HG02938 (cell line): Measurements from ENCODE around the gene CHN1.

Source experiments
- ATAC-seq: cut with Tn5 transposase; IDR thresholded peaks from one replicate; pipeline ENCODE4 v1.9.1; 2021; ENCODE audit warnings: mild to moderate bottlenecking, moderate library complexity; ENCODE audit not compliant: unreplicated experiment

CHN1 gene

DNA sequence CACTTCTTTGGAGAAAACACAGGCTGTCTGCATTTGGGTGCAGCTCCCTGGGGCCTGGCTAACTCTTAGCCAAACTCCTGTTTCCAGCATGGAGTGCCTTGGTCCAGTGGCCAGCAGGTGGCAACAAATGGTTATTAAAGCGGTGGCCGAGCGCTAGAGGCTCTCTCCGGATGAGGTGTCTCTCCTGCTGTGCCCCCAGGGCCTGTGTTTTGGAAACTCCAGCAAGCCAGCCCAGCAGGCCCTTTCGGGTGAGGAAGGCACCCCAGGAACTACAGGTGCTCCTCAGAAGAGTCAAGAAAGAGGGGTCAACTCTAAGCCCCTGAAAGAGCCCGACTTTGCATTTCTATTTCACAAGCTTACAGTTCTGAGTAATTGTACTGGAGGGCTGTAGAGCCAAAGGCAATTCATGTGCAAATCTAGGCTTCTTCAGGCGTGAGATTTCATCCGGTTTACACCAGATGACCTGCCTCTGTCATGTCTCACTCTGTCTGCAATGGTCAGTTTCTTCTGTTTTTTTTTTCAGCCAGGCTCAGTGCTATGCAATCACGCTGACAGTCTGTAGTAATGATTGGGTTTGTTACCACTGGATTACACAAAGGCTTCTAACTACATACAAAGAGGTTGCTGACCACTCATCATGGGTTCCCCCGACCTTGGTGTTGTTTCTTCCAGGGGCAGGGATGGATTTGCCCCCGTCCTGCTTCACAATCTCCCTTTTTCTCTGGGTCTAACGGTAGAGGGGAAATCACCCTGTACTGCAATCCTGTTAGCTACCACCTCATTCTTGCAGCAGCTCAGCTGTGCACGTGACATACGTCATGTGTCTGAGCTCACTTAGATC, 233.3 kb downstream of the CHN1 start:
- ATAC-seq: peak; percentile 73

DNA sequence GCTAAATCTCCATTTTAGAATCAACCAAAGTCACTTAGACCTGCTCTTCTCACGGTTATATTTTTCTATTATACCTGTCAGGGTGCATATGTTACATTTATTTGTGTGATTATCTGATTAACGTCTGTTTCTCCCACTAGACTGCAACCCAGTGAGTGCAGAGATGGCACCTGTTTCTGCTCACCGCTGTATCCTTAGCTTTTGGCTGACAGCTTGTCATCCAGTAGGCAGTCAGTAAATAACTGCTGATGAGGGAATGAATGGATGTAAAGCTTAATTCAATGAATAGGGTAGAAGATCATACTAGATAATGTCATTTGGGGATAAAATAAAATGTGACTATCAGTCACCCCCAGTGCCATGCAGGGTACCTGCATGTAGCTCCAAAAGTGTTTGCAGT, 234.0 kb downstream of the CHN1 start:
- ATAC-seq: no peak

DNA sequence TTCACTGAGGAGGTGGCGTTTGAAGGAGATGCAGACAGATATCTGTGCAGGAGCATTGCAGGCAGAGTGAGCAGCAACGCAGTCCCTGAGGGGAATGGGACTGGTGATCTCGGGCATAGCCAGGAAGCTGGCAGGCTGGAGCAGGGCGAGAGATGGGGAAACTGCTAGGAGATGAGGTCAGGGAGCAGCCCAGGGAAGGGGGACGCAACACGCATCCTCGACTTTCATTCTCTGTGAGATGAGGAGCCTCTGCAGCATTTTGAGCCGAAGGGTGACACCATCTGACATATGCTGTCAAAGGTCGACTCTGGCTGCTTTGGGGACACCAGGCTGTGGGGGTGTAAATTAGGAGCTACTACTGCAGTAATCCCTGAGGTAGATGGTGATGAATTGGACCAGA, 236.6 kb downstream of the CHN1 start:
- ATAC-seq: no peak

DNA sequence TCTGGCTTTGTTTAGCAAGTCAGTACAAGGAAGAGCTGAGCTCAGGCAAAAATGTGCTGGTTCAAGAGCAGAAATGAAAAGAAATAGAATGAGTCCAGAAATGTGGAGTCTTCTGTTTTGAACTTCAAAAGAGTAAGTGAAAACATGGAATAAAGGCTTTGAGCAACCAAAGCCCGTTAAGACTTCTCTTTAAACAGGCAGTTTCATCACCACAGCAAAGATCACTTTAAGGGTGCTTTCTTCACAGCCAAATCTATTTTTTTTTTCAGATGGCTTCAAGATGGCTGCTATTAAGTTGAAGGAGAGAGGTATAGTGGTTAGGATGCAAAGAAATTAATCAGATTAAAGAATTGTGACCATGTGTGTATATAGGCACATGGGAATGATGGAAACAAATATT, 238.9 kb downstream of the CHN1 start:
- ATAC-seq: no peak

DNA sequence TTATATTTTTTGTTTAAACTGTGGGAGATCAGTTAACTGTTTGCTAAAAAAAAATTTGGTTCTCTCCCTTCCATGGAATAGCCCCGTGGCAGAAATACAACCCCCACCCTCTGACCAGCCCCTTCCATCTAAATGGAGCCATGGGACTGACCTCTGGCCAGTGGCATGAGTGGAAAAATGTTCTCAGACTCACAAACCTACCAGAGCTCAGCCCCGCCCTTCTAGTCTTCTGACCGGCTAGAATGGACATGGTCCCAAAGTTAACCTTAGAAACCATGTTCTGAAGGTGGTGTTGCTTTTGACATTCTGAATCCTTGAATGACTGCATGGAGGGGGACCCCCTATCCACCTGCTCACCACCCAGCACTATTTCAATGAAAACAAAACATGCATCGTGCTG, 239.6 kb downstream of the CHN1 start:
- ATAC-seq: no peak

DNA sequence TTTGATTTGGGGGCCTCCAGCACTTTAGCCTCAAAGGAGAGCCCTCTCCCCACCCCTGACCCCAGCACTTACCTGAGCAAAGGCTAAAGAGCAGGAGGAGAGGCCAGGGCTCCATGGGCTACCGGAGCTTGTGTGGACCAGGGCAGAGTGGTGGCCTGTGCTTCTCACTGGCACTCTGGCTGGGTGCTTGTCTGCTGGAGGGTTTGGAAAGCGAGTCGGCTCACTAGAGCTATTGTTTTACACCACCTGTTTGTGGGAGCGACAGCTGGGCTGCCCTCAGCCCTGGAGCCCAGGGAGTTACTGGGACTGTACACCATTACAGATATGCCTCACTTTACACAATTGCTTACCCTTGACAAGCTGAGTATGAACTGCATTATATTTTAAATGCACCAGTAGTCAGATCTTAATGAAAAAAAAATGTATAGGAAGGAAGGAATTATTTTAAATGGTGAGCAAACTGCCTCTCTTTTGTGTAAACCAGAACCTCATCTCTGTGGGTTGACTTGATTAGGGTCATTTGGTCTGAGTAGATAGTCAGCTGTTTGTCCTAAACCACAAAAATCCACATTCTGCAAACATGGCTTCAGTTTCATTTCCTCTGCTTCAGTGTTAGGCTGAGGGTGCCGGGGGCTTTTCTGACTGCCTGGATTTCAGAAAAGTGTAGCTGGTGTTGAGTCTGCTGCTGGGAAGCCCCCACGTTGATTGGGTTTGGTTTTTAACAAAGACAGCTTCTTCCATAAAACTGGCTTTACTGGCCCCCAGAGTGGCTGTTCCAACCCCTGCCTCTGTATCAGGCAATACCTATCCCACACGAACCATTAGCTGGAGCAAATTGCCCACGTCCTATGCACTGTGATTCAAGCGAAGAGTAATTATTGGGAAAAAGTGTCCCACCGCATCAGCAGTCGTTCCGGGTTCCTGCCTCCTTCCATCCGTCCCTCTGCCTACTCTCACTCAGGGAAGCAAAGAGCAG, 240.6 kb downstream of the CHN1 start, which contains the start of gene CHRNA1:
CHRNA1 (minus strand) TSS at position 193 of the 976 bp plus-strand sequence; CDS start at position 115, 78 bp downstream.
- peak; percentile 52 for ATAC-seq

DNA sequence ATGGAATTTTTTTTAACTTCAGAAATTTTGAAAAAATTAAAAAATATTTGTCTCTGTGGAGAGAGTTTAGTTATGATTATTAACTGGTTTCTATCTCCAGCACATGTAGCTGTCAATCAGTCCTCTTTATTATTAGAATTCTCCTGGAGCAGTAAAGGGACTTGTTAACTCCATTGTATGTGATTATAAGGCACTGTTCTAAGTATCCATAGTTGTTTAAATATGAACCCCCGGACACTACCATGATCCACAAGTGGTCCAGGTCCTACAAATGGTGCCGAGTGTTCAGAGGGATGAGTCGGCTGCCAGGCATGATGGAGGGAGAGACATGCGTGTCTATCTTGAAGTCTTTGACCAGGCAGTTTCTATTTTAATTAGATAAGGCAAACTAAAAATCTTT, 241.4 kb downstream of the CHN1 start:
- ATAC-seq: no peak

DNA sequence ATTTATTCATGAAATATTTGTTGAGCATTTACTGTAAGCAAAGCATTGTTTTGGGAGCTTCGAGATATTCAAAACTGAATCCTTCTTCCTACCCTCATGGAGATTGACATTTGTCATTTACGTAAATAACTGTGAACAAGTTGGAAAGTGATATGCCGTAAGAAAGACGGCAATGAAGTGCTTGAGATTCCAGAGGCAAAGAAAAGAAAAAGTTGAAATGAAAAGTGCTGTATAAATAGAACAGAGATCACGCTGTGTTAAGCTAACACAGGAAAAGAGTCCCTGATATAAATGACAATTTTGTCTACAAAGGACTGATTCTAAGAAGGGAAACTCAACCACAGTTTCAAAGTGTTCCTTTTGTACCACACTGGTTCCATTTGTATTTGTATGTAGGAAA, 242.7 kb downstream of the CHN1 start:
- ATAC-seq: no peak

DNA sequence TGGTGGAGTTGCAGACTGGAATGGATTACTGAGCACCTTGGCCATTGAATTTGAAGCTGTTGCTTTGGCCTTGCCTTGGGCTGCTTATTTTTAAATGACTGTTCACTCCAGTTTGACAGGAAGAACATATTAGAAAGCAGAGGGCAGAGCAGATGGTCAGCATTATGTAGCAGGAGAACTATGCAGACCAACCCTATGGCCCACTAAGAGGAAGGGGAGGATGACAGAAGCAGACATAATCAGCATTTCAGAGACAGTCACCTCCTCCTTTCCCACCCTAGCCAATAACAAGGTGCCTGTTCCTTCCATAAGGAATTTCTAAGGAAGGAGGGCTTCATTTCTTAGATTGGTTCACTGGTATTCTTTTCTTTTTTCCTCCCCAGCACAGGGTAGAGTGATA, 243.3 kb downstream of the CHN1 start:
- ATAC-seq: no peak

DNA sequence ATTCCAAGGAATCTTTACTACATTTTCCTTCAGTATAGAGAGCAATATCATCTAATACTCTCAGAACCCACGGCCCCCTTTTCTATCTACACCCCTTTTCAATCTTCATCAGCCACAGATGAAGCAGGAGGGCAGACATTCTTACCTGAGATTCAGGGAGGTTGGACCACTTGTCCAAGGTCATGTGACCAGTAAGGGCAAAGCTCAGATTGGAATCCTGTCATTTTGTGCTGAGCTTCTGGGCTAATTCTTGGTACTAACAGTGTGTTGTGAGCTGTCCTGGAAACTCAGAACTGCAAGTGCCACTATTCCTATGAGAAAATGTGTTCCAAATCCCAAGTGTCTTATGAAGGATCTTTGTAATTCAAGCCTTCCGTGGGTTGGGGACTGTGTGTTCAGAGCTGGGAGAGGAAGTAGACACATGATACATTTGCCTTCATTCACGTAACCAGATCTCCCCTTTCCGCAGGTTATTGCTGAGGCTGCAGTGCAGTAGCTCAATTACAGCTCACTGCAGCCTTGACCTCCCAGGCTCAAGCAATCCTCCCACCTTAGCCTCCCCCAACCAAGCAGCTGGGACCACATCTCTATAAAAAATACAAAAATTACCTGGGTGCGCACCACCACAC, 244.2 kb downstream of the CHN1 start:
- ATAC-seq: no peak

DNA sequence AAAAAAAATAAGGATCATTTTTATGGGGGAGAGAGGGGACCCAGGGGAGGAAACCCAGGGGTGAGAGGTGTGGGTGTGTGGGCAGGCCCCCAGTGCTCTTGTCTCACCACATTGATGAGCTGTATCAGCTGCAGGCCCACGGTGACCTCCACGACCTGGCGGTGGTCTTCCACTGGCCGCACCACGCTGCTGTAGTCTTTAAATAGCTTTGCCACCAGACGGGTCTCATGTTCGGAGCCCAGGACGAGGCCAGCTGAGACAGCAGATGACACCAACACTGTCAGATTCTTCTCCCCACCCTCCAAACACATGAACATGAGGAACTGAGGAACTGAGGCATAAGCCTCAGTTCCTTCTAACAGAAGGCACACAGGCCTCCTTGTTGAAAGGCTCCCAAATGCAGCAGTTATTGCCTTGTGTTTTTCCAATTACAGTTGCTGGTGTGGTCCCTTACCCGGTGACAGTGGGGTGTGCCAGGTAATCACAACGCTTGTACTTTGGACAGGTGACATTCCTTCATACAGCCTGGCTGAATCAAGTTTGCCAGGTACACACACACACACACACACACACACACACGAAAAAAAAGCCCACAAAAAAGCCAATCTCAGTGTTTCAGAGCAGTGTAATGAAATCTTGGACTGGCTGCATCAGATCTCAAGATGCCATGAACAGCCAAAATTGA, 245.7 kb downstream of the CHN1 start:
- no peak for ATAC-seq

DNA sequence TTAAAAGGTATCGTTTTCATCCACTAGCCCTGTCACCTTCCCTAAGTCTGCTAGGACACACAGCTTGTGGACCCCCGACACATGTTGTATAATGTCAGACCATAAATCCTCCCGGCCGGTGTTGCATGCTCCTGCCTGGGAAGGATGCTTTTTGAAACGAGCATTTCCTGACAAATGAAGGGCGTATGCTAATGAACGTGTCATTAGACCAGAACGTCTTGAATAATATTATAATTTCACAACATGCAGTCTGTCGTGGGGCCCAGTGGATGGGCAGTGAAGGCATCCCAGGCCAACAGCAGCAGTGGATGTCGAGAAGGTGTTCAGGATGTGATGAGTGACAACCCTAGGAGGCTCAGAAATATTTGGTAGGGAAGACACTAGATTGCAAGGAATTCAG, 248.4 kb downstream of the CHN1 start:
- no peak for ATAC-seq

DNA sequence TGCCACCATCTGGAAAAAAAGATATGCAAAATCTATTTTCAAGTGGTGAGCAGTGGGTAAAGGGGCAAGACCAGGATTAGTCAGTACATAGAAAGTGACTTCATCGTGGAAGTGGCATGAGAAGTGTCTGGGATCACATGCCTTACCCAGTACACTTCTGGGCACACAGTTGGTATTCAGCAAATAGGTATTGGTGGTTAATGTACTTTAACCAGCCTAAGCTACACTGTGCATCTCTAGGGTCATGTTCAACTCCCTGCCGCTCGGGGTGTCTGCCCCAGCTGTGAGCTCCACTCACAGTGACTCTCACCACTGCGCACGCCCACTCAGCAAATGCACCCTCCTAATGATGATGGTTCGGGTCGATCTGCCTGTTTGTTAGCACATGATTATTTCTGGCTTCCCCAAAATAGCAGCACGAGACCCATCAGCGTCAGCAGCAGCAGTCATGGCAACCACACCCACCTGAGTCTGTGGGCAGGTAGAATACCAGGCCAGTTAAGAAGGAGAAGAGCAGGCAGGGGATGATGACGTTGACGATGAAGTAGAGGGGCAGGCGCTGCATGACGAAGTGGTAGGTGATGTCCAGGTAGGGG, 252.0 kb downstream of the CHN1 start:
- peak; percentile 28 for ATAC-seq

DNA sequence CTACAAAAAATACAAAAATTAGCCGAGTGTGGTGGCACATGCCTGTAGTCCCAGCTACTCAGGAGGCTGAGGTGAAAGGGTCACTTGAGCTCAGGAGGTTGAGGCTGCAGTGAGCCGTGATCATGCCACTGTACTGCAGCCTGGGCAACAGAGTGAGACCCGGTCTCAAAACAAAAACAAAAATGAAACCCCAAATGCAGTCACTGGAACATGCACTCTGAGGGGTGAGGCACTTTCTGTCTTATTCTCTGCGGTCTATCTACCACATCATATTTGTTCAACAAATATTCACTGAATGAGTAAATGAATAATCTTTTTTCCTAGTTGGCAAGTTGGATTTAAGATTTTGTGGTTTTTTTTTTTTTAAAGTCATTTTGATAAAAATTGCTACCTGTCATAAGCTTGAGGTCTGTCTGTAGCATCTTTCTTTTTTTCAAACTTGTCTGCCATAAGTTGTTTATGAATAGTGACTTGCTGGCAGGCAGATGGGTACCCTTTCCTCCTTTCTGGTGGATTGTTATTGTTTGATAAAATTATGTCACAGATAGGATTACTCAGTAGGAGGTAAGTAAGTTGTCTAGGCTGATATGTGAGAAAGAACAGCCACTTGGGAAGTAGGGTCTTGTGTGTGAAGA, 252.7 kb downstream of the CHN1 start:
- ATAC-seq: peak; percentile 84

DNA sequence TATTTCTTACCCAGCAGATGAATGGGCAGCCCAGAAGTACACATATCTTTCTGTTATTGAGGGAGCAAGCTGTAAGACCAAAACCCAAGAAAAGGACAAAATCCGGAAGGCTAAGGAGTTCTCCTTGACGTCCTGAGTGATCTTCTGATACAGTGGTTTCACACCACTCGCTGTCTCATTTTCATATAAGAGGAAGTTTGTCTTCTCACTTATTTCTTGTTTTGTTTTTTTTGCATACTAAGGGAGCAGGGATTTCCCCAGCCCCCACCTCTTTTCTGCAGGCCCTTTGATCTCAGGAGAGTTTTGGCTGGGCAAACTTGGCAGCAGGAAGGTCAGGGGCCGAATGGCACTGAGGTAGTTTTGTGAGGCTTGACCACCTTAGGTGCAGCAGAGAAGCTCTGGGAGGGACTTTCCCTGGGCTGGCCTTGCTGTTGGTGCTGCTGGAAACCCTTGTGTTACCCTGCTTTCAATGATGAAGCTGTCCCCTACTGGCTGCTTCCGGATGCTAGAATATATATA, 254.2 kb downstream of the CHN1 start:
- peak; percentile 40 for ATAC-seq

DNA sequence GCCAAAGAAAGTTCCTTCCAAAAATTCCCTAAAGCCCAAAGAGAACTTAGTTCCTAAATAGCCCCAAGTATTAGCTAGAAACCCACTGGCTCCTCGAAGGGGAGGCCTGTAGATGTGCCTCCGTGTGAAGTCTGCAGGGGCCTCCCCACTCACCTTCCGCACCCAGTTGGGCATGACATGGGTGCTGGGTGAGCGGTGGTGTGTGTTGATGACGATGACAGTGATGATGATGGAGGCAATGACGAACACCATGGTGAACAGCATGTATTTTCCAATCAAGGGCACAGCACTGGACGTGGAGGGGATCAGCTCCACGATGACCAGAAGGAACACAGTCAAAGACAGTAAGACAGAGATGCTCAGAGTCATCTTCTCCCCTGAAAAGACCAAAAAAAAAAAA, 255.4 kb downstream of the CHN1 start:
- no peak for ATAC-seq

DNA sequence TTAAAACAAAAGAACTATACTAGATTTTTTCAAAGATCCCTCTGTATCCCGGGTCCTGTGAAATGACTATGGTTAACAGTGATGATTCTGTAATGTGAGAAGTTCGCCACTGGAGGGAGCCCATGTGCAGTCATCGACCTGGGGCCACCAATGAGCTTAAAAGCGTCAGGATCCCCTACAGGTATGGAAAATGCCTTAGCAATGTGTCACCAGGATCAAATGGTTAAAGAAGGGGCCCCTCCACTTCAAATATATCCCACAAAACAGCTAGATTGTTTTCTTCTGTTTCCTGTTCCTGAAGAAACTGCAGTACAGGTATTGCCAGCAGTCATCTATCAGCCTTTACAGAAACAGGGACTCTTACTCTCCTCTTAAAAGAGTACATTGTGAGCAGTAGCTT, 256.2 kb downstream of the CHN1 start:
- ATAC-seq: peak; percentile 23
